ENCODE data around the gene TRAF4.
A peak's percentile ranks its signal among the peaks of the same experiment; 100 is the strongest.
"Not testable (repeated sequence)": the region's sequence is repeated elsewhere in the genome, so short reads cannot be mapped to it uniquely, and the experiment has no call there.

The TRAF4 gene

GRCh38 chr17:28734712-28735241 is 9.0 kb upstream of the TRAF4 start:
- Mint-ChIP-seq H3K27me3 (no peaks in the 10 kb centered on the region), H3K9me3 (no peaks in the 10 kb centered on the region), H3K4me1 (peaks cover 36% of the 10 kb centered on the region), H3K27ac (peak overlapping the region; percentile 86), H3K4me3 (no peak overlapping the region), H3K36me3 (peaks cover 5% of the 10 kb centered on the region)
- DNase-seq (ENCODE audit: low spot score in 2 of 2) (no peak), ATAC-seq (ENCODE audit: low read depth) (no peak)

- ATAC-seq (ENCODE audit: low read depth) (no peak), DNase-seq (ENCODE audit: low spot score in 2 of 2) (no peak)
- Mint-ChIP-seq H3K27ac (no peak overlapping the region), H3K36me3 (peaks cover 5% of the 10 kb centered on the region), H3K27me3 (no peaks in the 10 kb centered on the region), H3K4me3 (no peak overlapping the region), H3K4me1 (peaks cover 36% of the 10 kb centered on the region), H3K9me3 (no peaks in the 10 kb centered on the region)
Measured at GRCh38 chr17:28735242-28735722, 8.5 kb upstream of the TRAF4 start.

- ATAC-seq (ENCODE audit: low read depth); DNase-seq (ENCODE audit: low spot score in 2 of 2); H3K9me3 Mint-ChIP-seq; H3K36me3 Mint-ChIP-seq; H3K27me3 Mint-ChIP-seq; H3K27ac Mint-ChIP-seq; H3K4me3 Mint-ChIP-seq: not testable (repeated sequence)
- H3K4me1 Mint-ChIP-seq, result peaks cover 45% of the 10 kb centered on the region
Measured at GRCh38 chr17:28735913-28736769, 7.7 kb upstream of the TRAF4 start.

GRCh38 chr17:28737316-28737715 is 6.5 kb upstream of the TRAF4 start:
- no peaks in the 10 kb centered on the region for H3K9me3 Mint-ChIP-seq

GRCh38 chr17:28737770-28738679 is 5.8 kb upstream of the TRAF4 start:
- peak overlapping the region; percentile 99 for H3K27ac Mint-ChIP-seq
- H3K27me3 Mint-ChIP-seq, result no peaks in the 10 kb centered on the region
- peak; percentile 81 to 86 for DNase-seq (ENCODE audit: low spot score in 2 of 2)
- no peaks in the 10 kb centered on the region for H3K9me3 Mint-ChIP-seq
- H3K4me1 Mint-ChIP-seq, result peaks cover 53% of the 10 kb centered on the region
- peak overlapping the region; percentile 78 for H3K4me3 Mint-ChIP-seq
- peaks cover 6% of the 10 kb centered on the region for H3K36me3 Mint-ChIP-seq
- ATAC-seq (ENCODE audit: low read depth), result peak; percentile 72

More at GRCh38 chr17:28737316-28737715, 6.5 kb upstream of the TRAF4 start:
- Mint-ChIP-seq H3K27me3 (no peaks in the 10 kb centered on the region), H3K36me3 (peaks cover 6% of the 10 kb centered on the region), H3K4me1 (peaks cover 53% of the 10 kb centered on the region), H3K27ac (peak overlapping the region; percentile 99), H3K4me3 (peak overlapping the region; percentile 35)
- no peak for DNase-seq (ENCODE audit: low spot score in 2 of 2)
- no peak for ATAC-seq (ENCODE audit: low read depth)

- Mint-ChIP-seq H3K27me3 (no peaks in the 10 kb centered on the region), H3K9me3 (no peaks in the 10 kb centered on the region), H3K36me3 (peaks cover 4% of the 10 kb centered on the region), H3K4me3 (peak overlapping the region; percentile 78), H3K4me1 (peaks cover 52% of the 10 kb centered on the region), H3K27ac (peak overlapping the region; percentile 99)
- ATAC-seq (ENCODE audit: low read depth) (peak; percentile 69), DNase-seq (ENCODE audit: low spot score in 2 of 2) (peak; percentile 69 to 91)
Measured at GRCh38 chr17:28738680-28739384, 5.0 kb upstream of the TRAF4 start.

- H3K4me3 Mint-ChIP-seq, result peak overlapping the region; percentile 68
- no peaks in the 10 kb centered on the region for H3K27me3 Mint-ChIP-seq
- H3K36me3 Mint-ChIP-seq, result peaks cover 5% of the 10 kb centered on the region
- H3K9me3 Mint-ChIP-seq, result no peaks in the 10 kb centered on the region
- ATAC-seq (ENCODE audit: low read depth) (no peak), DNase-seq (ENCODE audit: low spot score in 2 of 2) (no peak)
- H3K27ac Mint-ChIP-seq, result peak overlapping the region; percentile 99
- H3K4me1 Mint-ChIP-seq, result peaks cover 45% of the 10 kb centered on the region
Measured at GRCh38 chr17:28740406-28741357, 3.1 kb upstream of the TRAF4 start.

- Mint-ChIP-seq H3K9me3 (no peaks in the 10 kb centered on the region), H3K4me1 (peaks cover 55% of the 10 kb centered on the region), H3K36me3 (peaks cover 4% of the 10 kb centered on the region), H3K27me3 (no peaks in the 10 kb centered on the region), H3K27ac (peak overlapping the region; percentile 99), H3K4me3 (peak overlapping the region; percentile 68)
- DNase-seq (ENCODE audit: low spot score in 2 of 2) (peak in 1 of 2 donors; percentile 60), ATAC-seq (ENCODE audit: low read depth) (peak; percentile 8)
Measured at GRCh38 chr17:28741358-28742349, 2.2 kb upstream of the TRAF4 start.

GRCh38 chr17:28744104-28744971 is 527 bp downstream of the TRAF4 start:
- Mint-ChIP-seq H3K27ac (peak overlapping the region; percentile 99), H3K9me3 (no peaks in the 10 kb centered on the region), H3K4me1 (peaks cover 48% of the 10 kb centered on the region), H3K27me3 (no peaks in the 10 kb centered on the region), H3K4me3 (peak overlapping the region; percentile 94), H3K36me3 (peaks cover 9% of the 10 kb centered on the region)
- DNase-seq (ENCODE audit: low spot score in 2 of 2), result peak; percentile 70 to 73
- peak; percentile 47 for ATAC-seq (ENCODE audit: low read depth)

GRCh38 chr17:28744972-28745785 is 1.4 kb downstream of the TRAF4 start:
- Mint-ChIP-seq H3K4me1 (peaks cover 46% of the 10 kb centered on the region), H3K27ac (peak overlapping the region; percentile 99), H3K27me3 (no peaks in the 10 kb centered on the region), H3K4me3 (peak overlapping the region; percentile 94), H3K9me3 (no peaks in the 10 kb centered on the region), H3K36me3 (peaks cover 9% of the 10 kb centered on the region)
- DNase-seq (ENCODE audit: low spot score in 2 of 2), result no peak
- ATAC-seq (ENCODE audit: low read depth), result no peak
